Loucy (cell line): ENCODE data around the gene AJAP1.

Experiments used
- CTCF ChIP-seq: fragments of 200-600 bp; sonication (generic); conservative IDR thresholded peaks from 2 replicates; pipeline ENCODE4 v1.5.1; 2014; ENCODE audit warnings: mild to moderate bottlenecking, antibody characterized with exemption, low read length
- EZH2phosphoT487 ChIP-seq: fragments of 200-600 bp; IDR thresholded peaks from 2 replicates; pipeline ENCODE4 v1.6.1; 2018; ENCODE audit warnings: antibody characterized with exemption, mild to moderate bottlenecking, moderate library complexity, borderline replicate concordance

GRCh38 chr1:4616831-4617465 is 37.5 kb upstream of the AJAP1 start:
- TF ChIP-seq CTCF (no peak), EZH2phosphoT487 (no peak)
